SH-SY5Y (cell line): ENCODE data around the gene CEL.

Experiments used
- GATA2 ChIP-seq: IDR thresholded peaks from 2 replicates; pipeline ENCODE4 v1.6.1; 2011; ENCODE audit warnings: mild to moderate bottlenecking, low read depth, low read length
- GATA3 ChIP-seq: IDR thresholded peaks from 2 replicates; pipeline ENCODE4 v1.6.1; 2011; ENCODE audit warnings: low read depth, mild to moderate bottlenecking, low read length, moderate library complexity

DNA sequence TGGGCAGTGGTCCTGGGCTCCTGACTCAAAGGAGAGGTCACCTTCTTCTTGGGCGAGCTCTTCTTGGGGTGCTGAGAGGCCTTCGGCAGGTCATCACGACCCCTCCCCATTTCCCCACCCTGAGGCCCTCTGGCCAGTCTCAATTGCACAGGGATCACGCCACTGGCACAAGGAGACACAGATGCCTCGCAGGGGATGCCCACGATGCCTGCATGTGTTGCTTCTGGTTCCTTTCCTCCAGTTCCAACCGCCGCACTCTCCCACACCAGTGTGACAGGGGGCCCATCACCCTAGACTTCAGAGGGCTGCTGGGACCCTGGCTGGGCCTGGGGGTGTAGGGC lies 1.3 kb downstream of the CEL start:
- TF ChIP-seq GATA3 (no peak), GATA2 (no peak)
